Activated CD4-positive, alpha-beta T cell treated with anti-CD3 and anti-CD28 coated beads for 48 hours (primary cell): ENCODE results near the gene WBP2NL.

Experiments used
- DNase-seq: peaks from one replicate; pipeline ENCODE4 v3.0.0-alpha.2; 2020

The WBP2NL gene

DNA sequence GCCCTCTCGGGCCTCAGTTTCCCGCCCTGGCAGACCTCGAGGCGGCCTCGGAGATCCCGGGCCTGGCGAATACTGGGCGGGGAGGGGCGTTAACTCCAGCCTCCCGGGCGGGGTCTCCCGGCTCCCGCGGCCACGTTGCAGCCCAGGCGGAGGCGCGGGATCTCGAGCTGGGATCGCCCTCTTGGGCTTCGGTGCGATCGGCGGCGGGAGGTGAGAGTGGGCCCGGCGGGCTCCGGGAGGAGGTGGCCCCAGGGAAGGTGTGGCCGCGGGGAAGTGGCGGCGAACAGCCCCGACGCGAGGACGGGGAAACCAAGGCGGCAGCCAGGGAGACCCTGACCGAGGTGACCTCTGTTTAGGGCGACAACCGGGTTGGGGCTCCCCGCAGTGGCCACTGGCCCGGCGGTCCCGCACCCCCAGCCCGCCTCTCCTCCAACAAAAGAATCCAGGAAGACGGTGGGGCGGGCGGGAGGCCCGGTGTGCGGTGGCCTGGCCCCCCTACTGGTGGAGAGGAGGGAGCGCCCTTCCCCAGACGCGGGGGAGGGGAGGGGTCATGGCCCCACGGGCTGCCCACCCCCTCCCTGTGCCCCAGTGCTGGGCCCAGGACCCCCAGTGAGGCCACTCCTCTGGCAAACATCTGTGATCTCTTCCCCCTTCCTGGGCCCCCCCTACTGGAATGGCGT, 75.7 kb downstream of the WBP2NL start, which contains the start of gene PHETA2:
Gene PHETA2, plus strand, starts transcription at position 117 of the 680 bp plus-strand sequence. CDS start 3,046 bp downstream, outside the sequence.
- peak; percentile 68 for DNase-seq

DNA sequence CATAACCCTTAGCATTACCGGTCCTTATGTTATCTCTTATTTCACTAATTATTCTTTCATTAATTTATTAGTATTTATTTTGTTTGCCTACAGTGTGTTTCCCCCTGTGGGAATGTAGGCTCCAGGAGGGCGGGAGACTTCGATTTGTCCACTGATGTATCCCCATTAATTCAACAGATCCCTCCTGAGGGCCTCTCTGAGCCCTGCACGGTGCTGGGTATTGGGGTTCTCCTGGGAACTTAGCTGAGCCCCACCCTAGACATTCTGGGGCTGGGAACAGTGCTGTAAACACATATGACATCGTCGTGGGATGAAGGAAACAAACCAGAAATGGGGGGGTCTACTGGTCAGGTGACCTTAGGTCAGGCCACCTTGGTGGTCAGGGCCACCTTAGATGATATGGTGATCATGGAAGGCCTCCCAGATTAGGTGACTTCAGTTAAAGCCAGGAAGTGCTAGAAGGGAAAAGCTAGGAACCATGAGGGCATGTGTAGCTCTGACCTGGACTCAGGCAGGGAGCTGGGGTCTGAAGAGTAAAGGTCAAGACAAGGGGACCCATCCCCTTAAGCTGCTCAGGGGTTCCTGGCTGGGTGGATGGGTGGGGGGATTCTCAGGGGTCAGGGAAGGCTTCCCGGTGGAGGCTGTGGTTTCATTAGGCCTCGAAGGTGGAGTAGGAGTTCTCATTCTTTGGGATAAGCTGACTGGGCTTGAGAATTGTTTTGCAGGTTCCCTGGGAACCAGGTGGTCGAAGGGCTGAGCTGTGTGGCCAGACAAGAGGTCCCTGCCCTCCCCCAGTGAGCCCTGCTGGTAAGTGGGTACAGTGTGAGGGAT, 76.5 kb downstream of the WBP2NL start:
- no peak for DNase-seq

DNA sequence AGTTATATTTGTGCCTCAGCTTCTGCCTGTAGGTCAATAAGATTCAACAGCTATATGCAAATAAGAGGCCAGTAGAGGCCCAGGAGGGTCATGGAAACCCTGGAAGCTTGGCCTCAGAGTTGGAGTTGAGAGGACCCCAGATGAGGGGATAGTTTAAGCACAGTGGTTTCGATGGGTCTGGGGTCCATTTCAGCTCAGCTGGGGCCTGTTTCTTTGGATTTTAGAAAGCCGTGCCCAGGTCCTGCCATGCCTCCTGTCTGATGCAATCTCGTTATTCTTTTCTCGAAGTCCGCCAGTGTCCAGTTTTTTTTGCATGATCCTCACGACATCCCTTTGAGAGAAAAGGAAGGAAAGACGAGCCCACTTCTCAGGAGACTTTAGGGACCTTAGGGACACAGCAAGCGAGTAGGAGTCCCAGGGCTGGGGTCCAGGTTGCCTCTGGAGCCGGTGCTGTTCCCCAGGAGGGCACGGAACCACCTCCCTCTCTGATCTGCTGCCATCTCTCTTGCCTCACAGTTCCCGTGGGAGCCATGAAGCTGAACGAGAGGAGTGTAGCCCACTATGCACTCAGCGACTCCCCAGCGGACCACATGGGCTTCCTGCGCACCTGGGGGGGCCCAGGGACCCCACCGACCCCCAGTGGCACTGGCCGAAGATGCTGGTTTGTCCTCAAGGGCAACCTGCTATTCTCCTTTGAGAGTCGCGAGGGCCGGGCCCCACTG, 78.3 kb downstream of the WBP2NL start:
- DNase-seq: no peak

DNA sequence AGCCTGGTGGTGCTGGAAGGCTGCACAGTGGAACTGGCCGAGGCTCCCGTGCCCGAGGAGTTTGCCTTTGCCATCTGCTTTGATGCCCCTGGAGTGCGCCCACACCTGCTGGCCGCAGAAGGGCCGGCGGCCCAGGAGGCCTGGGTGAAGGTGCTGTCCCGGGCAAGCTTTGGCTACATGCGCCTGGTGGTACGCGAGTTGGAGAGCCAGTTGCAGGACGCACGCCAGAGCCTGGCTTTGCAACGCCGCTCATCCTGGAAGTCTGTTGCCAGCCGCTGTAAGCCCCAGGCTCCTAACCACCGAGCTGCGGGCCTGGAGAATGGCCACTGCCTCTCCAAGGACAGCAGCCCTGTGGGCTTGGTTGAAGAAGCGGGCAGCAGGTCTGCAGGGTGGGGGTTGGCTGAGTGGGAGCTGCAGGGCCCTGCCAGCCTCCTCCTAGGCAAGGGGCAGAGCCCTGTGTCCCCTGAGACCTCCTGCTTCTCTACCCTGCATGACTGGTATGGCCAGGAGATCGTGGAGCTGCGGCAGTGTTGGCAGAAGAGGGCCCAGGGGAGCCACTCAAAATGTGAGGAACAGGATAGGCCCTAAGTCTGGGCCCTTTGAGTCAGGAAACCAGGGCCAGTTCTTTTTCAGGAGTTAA, 79.0 kb downstream of the WBP2NL start:
- DNase-seq: no peak
